CD4-positive, alpha-beta T cell treated with Interleukin-17A for 1 hour (primary cell): ENCODE results near the gene COL4A5.
"Not testable (repeated sequence)": the region's sequence is repeated elsewhere in the genome, so short reads cannot be mapped to it uniquely, and the experiment has no call there.

ENCODE experiments used
- DNase-seq: peaks from one replicate; pipeline ENCODE4 v3.0.0-alpha.2; 2020

Gene COL4A5

DNA sequence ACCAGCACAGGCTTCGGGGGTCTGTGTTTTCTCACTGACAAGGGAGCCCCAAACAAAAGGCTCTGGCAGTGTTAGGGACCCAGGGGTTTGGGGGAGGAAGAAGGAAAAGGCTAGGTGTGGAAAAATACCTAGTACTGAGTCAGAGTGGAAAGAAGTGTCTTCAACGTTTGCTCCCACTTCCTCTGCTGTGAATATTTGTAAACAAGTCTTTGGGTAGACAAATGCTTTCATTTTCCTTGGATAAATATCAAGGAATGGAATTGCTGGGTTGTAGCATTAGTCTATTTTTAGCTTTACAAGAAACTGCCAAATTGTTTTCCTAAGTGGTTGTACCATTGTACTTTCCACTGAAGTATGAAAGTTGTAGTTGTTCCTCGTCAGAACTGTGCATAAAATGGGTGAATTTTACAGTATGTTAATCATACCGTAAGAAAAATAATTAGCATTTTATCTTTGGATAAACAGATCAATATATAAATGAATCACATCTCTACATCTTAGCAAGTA is 17.4 kb downstream of the COL4A5 start:
- no peak for DNase-seq

DNA sequence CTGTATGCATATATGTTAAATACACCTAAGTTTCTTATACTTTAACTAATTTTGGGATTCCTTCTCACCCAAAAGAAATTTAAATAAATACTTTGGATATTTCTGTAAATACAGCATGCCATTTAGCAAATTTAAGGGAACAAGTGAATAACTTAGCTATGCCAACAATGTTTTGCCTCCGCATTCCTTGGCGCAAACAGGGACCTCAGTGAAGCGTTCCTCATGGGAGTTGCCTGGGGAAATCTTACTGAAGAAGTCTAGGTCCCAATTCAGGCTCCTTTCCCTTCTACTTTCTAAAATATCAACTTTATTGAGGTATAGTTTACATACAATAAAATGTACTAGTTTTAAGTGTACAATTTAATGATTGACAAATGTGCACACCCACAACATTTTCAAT is 25.0 kb downstream of the COL4A5 start:
- DNase-seq: no peak

DNA sequence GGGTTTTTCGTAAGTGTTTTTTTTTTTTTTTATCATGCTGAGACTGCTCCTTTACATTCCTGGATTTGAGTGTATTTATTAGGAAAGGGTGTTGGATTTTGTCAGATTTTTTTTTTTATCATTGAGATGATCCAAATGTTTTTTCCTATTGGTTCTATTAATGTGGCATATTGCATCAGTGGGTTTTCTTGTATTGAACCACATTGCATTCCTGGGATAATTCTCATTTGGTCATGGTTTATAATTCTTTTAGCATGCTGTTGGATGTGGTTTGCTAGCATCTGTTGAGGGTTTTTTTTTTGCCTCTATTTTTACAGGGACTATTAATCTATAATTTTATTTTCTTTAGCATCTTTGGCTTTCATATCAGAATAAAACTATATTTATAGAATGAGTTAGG is 28.8 kb downstream of the COL4A5 start:
- DNase-seq: no peak

DNA sequence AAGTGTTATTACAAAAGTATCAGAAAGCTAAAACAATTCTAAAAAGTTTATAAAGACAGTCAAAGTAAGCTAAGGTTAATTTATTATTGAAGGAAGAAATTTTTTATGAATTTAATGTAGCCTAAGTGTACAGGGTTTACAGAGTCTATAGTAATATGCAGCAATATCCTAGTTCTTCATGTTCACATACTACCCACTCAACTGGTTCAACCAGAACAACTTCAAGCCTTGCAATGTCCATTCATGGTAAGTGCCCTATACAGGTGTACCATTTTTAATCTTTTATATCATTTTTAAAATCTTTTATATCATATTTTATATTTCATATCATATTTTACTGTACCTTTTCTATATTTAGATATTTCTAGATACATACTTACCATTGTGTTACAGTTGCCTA is 34.3 kb downstream of the COL4A5 start:
- DNase-seq: no peak

DNA sequence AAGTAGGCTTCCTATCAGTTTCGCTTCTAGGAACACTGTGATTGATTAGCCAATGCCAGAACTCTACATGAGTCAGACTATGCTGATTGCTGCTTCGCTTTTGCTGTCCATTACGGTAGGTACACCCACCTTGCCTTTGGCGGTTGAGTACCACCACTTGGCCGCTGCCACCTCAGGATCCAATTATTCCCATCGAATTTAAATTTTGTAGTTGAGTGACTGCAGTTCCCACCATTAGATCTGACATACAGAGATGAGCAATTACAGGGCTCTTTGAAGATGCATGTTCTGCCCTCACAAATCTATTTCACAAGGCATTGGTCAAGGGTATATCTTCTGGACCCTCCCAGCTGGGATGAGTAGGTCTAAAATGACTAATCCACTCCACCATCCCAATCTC is 41.9 kb downstream of the COL4A5 start:
- DNase-seq: not testable (repeated sequence)

DNA sequence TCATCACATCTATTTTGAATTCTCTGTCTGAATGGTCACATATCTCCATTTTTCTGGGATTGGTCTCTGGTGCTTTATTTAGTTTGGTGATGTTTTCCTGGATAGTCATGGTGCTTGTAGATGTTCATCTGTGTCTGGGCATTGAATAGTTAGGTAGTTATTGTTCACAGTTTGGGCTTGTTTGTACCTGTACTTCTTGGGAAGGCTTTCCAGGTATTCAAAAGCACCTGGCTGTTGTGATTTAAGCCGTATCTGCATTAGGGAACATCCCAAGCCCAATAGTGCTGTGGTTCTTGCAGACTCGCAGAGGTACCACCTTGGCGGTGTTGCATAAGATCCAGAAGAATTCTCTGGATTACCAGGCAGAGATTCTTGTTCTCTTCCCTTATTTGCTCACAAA is 44.6 kb downstream of the COL4A5 start:
- DNase-seq: no peak

DNA sequence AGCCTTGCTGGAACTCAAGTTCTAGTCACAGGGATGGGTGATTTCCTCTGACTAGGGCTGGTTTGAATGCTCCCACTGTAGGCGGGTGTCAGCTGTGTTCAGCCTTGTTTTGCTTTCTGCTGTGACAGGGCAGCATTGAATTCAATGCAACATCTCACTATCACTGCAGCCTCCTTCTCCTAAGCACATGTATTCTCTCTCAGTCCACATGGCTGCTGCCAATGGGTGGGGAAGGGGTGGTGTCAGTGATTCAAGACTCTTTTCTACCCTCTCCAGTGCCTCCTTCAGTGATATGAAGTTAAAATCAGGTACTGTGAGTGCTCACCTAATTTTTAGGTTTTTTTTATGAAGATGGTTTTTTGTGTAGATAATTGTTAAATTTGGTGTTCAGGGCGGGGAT is 46.3 kb downstream of the COL4A5 start:
- no peak for DNase-seq

DNA sequence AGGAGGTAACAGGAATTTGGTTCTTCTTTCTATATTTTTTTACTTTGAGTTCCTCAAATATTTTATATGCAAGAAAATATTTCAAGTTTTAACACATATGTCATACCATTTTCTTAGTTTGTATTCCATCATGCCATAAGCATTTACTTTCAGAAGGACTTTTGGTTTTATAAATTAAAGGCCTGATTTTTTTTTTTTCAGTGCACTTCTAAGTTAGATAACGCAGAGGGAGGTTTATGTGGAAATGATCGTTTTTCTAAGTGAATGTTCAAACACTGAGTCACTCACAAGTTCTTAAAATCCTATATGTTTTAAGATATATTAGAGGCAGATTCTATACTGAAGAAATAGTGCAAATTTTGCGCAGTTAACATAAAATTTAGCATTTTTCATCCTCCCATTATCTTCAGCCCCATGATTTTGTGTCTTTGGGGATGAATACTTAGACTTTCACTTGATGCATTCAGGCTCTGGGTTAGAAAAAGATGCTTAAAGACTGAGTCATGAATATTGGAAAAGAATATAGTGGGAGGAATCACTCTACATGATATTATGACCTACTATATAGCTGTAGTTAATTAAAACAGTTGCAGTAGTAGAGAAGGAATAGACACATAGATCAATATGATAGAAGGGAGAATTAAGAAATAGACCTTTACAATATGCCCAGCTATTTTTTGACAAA is 54.9 kb downstream of the COL4A5 start:
- no peak for DNase-seq

DNA sequence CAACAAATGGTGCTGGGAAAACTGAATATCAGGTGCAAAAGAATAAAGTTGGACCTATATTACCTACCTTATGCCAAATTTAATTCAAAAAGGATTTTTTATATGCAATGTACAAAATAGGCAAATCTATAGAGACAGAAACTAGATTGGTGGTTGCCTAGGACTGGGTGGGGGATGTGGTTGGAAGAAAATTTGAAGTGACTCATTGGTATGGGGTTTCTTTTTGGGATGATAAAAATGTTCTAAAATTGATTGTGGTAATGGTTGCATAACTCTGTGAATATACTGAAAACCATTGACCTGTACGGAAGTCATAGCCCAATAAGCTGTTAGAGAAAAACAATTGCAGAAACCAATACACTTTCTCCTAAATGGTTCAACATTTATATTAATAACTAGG is 72.1 kb downstream of the COL4A5 start:
- DNase-seq: no peak

DNA sequence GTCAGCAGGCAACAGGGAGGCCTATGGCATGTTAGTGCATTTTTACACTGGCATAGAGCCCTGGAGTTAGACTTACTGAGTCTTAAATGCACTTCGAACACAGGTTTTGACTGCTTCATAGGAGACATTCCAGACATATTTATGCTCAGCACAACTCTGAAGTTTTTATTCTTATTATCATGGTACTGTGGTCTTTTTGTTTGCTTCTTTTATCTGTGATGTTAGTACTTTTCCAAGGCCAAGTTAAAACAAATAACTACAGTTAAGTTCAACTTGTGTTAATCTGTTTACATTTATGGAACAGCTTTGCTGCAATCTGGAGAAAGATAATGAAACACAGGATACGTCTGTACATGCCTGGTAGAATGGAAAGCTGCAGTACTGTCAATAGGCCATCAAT is 76.5 kb downstream of the COL4A5 start:
- no peak for DNase-seq

DNA sequence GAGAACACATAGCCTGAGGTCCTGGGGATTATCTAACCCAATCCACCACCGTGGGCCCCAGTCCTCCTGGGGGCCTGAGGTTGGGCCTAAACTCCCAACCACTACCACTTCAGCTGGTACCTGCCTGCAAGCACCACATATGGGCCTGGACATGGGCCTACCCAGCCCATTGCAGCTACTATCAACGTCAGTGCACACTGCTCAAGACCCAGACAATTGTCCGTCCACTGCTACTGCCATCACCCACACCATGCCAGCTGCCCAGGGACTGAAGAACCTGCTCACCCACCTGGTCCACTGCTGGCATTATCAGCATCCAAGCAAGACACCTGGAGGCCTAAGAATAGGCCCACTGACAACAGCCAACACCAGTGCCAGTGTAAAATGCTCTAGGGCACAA is 88.1 kb downstream of the COL4A5 start:
- DNase-seq: no peak

DNA sequence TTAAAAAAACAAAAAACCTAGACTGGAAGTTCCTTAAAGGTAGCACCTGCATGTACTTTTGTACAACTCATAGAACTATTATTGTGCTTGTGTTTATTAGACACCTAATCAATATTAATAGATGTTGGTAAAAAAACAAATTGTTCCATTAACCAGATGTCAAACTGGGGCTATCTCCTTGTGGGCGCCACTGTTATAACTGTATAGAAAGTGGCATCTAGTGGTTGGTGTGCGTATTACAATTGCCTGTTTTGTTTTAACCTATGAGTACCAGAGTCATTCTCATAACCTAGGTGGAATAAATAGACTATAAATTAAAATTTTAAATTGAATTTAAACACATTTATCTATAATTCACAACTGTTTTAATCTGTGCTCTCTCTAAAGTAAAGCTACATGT is 97.4 kb downstream of the COL4A5 start:
- DNase-seq: no peak

DNA sequence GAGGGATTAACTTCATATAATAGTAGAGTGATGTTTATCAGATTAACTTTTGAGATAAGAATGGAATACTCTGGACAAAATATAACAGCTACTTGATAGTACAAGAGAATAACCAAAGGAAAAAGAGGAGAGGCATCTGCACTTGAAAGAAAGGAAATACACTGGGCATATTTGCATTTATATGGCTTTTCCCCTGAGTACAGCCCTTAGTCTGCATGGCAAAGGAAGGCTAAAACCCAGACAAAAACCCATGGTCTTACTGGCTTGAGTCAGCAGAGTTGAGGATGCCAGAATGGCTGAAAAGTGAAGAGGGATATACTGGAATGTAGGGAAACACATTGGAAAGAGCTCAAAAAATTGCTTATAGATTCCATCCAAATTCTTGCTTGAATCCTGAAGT is 101.6 kb downstream of the COL4A5 start:
- no peak for DNase-seq

DNA sequence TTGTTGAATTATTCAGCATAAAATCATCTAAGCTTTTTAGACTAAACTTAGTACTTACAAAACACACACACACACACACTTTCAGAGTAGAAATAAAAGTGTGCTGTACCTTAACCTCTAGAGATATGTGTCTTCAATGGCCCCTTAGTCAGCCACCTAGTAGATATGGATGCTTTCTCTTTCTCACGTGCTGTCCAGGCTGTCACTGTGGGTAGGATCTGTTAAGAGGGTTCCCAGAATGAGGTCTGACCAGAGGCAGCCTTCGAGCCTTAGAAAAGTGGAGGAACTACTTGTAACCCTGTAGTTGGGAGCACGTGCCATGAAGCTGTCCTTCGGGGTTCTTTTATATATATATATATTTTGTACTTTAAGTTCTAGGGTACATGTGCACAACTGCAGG is 117.9 kb downstream of the COL4A5 start:
- DNase-seq: no peak

DNA sequence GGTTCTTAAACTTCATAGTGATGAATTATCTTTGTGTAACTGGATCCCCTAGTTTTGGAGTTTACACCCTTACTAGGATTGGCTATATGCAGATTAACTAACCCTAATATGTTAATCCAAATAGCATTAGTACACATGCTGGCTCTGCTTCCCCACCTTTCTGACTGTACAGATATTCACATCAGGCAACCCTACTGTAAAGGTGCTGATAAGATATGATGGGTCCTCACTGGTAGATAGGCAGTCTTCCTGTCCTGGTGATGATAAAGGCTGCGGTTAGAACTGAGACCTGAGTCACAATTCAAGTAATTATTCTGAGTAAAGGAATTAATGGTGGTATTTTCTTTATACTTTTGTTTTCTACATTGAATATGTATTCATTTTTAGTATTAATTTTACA is 118.6 kb downstream of the COL4A5 start:
- DNase-seq: no peak

DNA sequence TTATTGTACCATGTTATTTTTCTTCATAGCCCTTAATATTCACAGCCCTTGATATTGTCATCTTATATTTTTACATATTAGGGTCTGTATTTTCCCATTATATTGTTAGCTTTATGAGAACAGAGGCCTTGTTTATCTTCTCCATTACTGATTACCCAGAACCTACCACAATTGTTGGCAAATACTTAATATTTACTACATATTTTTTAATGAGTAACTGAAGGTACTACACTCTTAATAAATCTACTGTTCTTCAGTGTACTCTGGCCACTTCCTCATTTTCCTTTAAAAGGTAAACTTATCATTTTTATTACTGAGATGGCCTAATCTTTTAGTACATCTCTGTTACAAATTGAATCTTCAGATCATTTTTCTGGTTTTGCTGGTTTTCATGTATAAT is 133.5 kb downstream of the COL4A5 start:
- no peak for DNase-seq

DNA sequence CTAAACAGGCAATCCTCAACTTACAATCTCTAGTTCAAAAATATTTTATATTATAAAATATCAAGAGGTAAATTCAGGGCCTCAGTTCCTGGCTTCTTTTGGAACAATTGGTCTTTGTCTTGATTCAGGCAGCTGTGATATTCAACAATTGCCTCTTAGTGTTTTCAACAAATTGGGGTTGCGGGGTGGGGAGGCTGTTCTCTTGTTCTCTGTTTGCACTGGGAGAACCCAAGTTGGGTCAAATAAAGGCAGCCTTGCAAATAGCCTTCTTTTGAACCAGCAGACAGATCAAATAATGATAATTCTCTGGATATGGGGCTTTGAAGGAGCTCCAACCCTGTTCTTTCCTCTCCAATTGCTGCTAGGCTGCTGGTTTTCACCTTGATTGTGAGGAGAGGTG is 142.5 kb downstream of the COL4A5 start:
- no peak for DNase-seq

DNA sequence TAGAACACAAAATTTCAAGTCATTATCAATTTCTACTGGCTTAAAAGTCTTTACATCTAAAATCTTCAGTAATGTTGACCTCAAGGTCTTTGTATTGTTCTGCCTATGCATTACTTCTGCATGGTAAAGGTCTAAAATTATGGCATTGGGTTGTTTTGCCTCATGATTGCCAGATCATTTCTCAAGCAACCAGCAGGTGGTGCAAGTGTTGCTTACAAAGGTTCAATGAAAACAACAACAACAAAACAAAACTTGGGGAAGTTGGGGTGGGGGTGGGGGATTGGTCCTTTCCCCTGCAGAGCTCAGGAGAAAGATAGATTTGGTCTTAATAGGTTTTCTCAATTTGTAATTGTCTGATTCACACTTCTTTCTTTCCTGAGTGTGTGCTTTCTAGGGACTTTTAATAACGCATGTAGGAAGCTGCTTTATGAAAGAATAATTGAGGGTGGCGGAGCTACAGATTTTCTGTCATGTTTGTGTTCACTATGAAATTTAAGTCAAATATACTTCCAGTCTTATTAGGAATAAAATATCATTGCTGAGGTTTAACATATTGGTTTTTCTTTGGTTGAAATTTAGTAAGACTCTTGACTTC is 145.1 kb downstream of the COL4A5 start:
- no peak for DNase-seq

DNA sequence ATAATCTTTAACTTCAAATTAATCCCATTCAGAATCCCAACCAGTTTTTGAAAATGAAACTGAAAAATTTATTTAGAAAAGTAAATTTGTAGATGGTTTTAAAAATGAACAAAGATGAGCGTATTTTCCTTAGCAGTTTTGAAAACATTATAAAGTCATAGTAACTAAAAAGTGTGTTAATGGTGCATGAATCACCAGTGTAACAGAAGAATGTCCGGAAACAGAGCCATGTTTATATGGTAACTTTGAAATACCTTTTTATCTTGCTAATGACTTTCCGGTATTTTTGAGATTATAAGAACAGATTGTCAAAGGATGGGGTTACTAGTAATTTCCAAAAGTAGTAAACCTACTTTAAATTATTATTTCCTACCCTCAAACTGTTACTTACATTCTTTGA is 150.9 kb downstream of the COL4A5 start:
- no peak for DNase-seq

DNA sequence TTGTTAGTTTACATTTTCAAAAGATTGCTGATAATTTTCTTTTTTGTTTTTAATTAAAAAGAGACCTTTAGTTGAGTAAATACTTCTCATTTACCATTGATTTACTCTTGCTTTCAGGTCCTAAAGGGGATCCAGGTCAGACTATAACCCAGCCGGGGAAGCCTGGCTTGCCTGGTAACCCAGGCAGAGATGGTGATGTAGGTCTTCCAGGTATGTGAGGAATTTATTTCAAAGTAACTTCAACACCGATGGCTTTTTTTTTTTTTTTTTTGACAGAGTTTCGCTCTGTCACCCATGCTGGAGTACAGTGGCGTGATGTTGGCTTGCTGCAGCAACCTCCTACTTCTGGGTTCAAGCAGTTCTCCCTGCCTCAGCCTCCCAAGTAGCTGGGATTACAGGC is 161.6 kb downstream of the COL4A5 start:
- no peak for DNase-seq

DNA sequence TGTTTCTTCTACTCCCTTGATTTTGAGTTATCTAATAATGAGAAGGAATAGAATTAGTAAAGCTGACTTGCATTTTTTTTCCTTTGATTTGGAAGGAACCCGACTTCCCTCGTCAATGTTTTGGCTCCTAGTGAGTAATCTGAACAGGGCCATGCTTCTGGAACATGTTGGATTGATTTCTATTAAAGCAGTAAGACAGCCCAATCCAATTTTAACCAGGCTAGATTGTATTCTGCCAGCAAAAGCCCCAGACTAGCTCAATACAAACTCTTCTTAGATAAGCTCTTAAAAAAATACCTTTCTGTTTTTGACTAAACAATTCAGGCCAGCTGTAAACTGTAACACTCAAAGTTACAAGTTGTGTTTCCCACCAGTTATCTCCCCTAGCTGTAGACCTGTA is 170.5 kb downstream of the COL4A5 start:
- DNase-seq: no peak

DNA sequence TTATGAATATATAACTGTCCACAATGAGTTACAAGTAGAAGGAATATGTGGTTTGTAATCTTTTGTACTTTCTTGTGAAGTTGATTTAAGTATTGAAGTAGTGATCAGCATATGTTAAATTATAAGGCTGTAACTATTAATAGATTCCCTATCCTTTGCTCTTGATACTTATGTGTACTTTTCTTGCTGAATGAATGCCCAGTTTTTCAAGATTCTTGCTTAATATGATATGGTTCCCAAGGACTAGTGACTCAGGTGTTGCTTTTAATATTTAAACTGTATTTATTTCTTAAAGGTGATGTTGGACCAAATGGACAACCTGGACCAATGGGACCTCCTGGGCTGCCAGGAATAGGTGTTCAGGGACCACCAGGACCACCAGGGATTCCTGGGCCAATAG is 175.0 kb downstream of the COL4A5 start:
- DNase-seq: no peak

DNA sequence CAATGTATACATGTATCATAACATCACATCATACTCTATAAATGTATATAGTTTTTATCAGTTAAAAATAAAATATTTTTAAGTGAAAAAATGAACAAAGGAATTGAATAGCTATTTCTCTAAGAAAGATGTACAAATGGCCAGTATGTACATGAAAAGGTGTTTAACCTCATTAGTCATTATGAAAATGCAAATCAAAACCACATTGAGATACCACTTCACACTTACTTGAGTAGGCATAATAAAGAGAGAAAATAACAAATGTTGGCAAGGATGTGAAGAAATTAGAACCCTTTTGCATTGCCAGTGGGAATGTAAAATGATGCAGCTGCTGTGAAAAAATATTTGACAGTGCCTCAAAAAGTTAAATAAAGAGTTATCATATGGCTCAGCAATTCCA is 201.2 kb downstream of the COL4A5 start:
- no peak for DNase-seq

DNA sequence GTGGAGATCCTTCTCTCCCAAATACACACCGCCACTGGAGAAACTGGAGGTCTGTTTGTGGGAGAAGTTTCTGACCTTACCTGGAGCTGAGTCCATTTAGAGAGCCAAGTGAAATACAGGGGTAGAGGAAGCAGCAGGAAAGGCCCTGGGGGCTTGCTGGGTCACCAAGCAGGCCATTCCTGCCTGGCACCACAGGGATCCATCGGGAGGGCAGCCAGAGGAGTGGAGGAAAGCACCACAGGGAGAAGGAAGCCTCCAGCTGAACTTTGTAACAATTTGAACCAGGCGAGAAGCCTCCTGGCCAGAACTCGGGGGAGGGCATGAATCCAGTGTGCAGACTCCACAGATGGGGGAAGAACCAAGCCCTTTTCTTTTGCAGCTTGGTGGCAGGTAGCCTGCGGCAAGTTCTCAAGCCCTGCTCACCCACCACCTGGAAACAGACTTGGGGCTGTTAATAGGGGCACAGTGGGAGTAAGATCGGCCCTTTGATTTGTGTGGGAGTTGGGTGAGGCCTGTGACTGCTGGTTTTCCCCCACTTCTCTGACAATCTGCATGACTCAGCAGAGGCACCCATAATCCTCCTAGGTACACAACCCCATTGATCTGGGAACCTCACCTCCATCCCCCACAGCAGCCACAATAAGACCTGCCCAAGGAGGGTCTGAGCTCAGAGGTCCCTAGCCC is 202.1 kb downstream of the COL4A5 start:
- DNase-seq: no peak

DNA sequence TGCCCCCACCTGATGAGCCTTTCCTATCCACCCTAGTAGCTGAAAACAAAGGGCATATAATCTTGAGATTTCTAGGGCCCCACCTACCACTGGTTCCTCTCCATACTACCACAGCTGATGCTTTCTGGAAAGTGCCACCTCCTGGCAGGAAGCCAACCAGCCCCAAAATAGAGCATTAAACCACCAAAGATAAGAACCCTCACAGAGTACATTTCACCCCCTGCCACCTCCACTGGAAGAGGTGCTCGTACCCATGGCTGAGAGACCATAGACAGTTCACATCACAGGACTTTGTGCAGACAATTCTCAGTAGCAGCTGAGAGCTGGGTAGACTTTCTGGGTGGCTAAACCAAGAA is 202.6 kb downstream of the COL4A5 start:
- no peak for DNase-seq
